GM12801 (cell line): ENCODE data around the gene ANKH.

Experiments
- TF ChIP-seq, protein P1 (sequence below): IDR thresholded peaks from one replicate; pipeline ENCODE4 v1.5.1; 2011; ENCODE audit warnings: control low read depth; ENCODE audit not compliant: insufficient read length; ENCODE audit errors: extremely low read depth

Gene ANKH

GRCh38 chr5:14881826-14882225 is 10.2 kb upstream of the ANKH start:
- TF ChIP-seq, protein P1, sequence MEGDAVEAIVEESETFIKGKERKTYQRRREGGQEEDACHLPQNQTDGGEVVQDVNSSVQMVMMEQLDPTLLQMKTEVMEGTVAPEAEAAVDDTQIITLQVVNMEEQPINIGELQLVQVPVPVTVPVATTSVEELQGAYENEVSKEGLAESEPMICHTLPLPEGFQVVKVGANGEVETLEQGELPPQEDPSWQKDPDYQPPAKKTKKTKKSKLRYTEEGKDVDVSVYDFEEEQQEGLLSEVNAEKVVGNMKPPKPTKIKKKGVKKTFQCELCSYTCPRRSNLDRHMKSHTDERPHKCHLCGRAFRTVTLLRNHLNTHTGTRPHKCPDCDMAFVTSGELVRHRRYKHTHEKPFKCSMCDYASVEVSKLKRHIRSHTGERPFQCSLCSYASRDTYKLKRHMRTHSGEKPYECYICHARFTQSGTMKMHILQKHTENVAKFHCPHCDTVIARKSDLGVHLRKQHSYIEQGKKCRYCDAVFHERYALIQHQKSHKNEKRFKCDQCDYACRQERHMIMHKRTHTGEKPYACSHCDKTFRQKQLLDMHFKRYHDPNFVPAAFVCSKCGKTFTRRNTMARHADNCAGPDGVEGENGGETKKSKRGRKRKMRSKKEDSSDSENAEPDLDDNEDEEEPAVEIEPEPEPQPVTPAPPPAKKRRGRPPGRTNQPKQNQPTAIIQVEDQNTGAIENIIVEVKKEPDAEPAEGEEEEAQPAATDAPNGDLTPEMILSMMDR: no peak

DNA sequence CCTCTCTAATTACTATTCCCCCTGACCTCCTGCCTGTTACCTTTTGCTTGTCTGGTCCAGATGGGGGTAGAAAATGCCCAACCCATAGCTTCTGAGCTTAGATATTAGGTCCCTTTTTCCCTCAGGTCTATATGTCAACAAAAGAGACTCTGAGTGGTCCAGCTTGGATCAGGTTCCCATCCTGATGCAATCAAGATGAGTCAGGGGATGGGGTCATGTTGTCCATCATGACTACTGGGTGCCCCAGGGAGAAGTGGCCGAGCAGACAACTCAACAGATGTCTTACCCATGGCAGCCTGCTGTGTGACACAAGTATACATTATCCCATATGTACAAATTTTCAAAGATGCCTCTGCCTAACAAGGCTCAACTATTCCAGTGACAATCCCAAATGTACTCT is 9.1 kb upstream of the ANKH start:
- TF ChIP-seq, protein P1: no peak

DNA sequence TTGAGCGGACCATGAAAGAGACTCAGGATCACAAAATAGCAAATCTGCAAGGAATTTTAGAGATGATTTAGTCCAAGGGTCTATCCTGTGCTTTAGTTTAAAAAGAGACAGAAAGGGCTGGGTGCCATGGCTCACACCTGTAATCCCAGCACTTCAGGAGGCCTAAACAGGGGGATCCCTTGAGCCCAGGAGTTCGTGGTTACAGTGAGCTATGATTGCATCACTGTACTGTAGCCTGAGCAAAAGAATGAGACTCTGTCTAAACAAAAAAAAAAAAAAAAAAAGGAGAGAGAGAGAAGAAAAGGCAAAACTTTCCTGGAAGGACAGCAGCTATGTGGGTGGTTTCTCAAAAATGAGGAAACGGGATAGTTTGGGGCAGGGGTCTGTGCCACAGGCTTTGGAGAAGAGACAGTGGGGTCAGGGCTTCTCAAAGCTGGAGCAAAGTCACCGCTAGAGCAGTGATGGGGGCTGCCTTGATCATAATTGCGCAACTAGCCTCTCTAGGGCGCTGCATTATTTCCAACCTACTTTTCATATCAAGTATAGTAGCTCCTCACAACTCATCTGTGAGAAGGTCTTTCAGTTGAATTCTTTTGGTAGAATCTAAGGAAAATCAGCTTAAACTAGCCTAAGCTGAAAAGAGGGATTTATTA is 8.5 kb upstream of the ANKH start:
- TF ChIP-seq, protein P1: no peak

- TF ChIP-seq, protein P1: no peak
These were observed 7.8 kb upstream of the ANKH start for GRCh38 chr5:14879393-14879792.

GRCh38 chr5:14876095-14876494 is 4.5 kb upstream of the ANKH start:
- TF ChIP-seq, protein P1: no peak

GRCh38 chr5:14873790-14874189 is 2.2 kb upstream of the ANKH start:
- TF ChIP-seq, protein P1: no peak

DNA sequence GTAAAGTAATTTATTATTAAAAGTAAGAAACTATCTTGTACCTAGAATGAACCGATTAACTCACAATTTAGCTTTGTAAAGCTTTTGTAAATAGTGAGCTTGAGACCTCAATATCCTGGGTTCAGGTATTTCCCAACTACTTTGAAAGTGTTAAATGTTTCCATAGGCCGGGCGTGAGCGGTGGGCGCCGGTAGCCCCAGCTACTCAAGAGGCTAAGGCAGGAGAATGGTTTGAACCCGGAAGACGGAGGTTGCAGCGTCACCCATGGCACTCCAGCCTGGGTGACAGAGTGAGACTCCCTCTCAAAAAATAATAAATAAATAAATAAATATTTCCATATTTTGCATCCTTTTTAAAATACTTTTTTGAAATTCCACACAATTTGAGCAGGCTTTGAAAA is 1.5 kb upstream of the ANKH start:
- TF ChIP-seq, protein P1: no peak
